Stimulated activated CD4-positive, alpha-beta T cell treated with anti-CD3 and anti-CD28 coated beads, Interleukin-1b, Interleukin-23, amount 100 ng/mL, for 1 hour (primary cell): Measurements from ENCODE around the gene SERPINA4.

ENCODE experiments used
- DNase-seq, 2 donors: peaks; one replicate each; pipeline ENCODE4 v3.0.0-alpha.2; 2020; ENCODE audit warnings: low read depth in 2 of 2

The SERPINA4 gene, protein sequence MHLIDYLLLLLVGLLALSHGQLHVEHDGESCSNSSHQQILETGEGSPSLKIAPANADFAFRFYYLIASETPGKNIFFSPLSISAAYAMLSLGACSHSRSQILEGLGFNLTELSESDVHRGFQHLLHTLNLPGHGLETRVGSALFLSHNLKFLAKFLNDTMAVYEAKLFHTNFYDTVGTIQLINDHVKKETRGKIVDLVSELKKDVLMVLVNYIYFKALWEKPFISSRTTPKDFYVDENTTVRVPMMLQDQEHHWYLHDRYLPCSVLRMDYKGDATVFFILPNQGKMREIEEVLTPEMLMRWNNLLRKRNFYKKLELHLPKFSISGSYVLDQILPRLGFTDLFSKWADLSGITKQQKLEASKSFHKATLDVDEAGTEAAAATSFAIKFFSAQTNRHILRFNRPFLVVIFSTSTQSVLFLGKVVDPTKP

DNA sequence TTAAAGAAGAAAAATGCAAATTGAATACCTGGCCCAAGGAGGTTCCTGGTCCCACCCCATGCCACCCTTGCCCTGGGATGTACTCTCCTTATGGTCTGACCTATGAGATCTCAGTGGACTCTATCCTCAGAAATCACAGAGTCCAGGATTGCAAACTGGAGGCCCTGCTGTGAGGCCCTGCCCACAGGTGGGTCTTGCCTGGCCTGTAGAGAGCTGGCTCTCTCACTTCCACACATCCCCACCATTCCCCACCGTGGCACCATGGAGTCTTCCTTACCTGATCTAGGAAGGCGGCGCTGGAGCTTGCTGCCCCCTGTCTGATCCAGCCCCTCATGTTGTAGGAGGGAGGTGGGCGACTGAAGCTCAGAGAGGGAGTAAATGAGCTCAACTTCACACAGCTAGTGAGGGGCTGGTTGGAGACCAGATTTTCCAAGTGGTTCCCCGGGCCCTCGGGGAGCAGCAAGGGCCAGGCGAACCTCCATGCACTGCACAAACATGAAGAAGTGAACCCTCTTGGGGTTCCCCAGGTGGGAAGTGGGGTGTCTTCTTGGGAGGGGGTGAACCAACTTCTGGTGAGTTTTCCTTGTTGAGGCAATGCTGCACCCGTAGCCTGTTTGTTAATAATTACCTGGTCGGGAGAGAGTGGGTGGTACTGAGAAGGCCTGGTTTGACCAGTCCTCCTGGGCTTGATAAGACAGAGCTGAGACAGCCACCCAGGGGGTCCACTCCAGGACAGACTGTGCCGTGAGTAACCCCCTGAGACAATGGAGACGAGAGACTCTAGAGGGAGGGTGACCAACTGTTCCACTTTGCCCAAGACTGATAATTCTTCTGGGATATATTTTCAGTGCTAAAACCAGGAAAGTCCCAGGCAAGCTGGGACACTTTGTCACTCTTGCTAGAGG, at the start of gene SERPINA4:
Gene SERPINA4 (plus strand): TSS at position 692 of the 905 bp plus-strand sequence. CDS start 2,041 bp downstream, outside the sequence.
- DNase-seq: no peak

DNA sequence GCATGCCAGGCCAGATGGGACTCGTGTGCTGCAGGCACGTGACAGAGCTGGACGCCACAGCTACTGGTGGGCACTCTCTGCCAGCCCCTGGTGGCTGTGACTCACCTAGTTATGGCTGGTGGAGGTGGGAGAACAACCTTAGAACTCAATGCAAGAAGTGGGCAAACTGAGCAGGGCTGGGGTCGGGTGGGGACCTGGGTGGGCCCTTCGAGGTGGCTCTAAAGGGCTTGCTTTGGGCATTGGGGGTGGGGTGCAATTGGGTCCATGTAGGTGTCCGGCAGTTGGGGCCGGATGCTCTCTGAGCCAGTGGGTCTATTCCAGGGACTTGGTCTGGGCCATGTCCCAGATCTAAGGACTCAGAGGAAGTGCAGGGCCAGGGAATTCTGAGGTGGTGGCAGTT, 46.9 kb upstream of the SERPINA4 start:
- DNase-seq: no peak

DNA sequence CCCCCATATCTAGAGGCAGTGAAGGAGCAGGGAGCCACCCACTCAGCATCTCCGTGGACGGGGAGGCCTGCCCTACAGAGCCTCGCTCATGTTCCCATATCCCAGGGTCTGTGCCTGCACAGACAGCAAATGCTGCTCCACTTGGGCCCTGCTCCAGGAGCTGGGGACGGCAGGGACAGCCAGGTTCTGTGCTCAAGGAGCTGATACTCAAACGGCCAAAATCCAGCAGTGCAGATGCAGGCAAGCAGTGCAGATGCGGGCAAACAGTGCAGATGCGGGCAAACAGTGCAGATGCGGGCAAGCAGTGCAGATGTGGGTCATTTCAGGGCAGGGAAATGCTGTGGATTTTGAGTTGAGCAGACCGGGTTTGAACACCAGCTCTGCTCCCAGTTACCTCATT, 45.8 kb upstream of the SERPINA4 start:
- DNase-seq: no peak

- no peak for DNase-seq
These were observed 45.4 kb upstream of the SERPINA4 start for GRCh38 chr14:94515856-94516255.

DNA sequence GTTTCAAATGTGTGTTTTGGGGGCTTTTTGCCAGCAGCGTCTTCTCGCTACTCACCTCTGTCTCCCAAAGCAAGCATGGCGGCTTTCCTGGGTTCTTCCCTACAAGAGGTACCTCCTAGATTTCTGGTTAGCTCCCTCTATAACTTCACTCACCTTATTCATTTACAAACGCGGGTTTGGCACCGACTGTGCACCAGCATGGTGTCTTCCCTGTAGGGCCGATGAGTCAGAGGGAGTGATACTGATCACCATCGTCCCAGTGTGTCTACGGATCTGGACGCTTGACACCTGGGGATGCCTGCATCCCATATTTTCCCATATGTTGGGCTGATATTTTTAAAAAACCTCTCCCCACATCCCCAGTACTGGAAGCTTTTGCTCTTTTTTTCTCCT, 44.0 kb upstream of the SERPINA4 start:
- no peak for DNase-seq

GRCh38 chr14:94517641-94518257, 43.5 kb upstream of the SERPINA4 start:
- no peak for DNase-seq

GRCh38 chr14:94521375-94522114, 39.7 kb upstream of the SERPINA4 start:
- DNase-seq: no peak

GRCh38 chr14:94522115-94522724, 39.0 kb upstream of the SERPINA4 start:
- no peak for DNase-seq

GRCh38 chr14:94523265-94523664, 38.0 kb upstream of the SERPINA4 start:
- no peak for DNase-seq

DNA sequence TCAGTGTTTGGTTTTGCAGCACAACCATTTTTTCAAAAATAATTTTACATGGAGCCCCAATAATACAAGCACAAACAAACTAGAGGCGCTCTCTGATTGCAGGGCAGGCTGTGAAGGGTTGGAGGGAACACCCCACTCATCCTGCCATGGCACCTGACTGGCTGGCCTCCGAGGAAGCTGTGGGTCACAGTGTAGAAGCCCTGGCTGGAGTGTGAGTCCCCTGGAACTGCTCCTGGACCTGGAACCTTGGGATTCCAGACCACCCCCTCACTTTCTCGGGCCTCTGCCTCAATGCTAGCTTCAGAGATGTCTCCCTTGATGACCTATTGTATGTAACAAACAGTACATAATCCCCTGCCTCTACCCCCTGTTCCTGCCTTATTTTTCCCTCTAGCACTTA, 37.1 kb upstream of the SERPINA4 start:
- DNase-seq: no peak

- DNase-seq: no peak
These were observed 30.1 kb upstream of the SERPINA4 start for GRCh38 chr14:94531187-94531586.

DNA sequence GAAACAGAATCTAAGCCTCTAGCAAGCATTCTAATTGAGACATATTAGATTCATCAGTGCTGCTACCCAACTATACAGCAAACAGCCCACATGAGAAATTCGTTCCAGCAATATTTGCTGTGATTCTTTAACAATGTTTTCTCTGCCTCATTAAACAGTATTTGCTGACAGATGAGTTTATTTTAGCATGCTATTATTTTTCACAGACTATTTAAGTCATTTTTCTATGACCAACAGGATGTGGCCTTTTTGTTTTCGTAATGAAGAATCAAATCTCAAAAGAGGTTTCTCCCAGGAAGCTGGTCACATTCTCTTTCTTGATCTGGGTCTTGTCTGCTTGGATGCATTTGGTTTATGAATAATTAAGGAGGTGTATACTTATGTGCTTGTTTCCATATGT, 28.8 kb upstream of the SERPINA4 start:
- DNase-seq: no peak

- no peak for DNase-seq
These were observed 25.7 kb upstream of the SERPINA4 start for GRCh38 chr14:94535506-94535905.

GRCh38 chr14:94536836-94537235, 24.4 kb upstream of the SERPINA4 start:
- DNase-seq: no peak

DNA sequence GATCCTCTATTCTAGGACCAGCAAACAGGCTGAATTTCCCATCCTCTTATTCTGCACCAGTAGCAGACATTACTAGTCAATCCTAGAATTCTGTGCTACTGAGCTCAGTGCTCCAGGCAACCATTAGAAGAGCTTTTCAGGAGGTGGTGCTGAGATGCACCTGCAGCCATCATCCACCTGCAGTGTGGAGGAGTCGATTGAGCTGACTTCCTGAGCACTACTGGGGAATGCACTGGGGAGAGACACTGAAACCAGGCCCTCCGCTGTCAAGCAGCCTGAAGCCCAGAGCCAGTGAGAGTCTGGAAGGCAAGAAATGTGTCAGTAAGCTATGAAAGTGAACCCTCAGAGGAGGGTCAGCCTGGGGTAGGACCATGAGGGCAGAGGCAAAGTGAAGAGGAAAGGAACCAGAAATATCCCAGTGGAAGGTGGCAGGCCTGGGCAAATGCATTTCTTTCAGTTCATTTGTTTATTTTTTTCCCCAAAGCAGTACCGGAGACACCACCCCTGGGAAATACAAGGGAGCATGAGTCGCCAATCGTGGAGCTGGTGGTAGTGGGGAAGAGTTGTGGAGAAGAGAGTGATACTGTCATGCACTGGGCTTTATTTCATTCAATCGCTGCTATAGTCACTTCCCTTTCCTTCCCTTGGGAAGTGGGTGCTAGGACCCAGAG, 23.0 kb upstream of the SERPINA4 start:
- no peak for DNase-seq

- no peak for DNase-seq
These were observed 22.1 kb upstream of the SERPINA4 start for GRCh38 chr14:94539181-94539580.

DNA sequence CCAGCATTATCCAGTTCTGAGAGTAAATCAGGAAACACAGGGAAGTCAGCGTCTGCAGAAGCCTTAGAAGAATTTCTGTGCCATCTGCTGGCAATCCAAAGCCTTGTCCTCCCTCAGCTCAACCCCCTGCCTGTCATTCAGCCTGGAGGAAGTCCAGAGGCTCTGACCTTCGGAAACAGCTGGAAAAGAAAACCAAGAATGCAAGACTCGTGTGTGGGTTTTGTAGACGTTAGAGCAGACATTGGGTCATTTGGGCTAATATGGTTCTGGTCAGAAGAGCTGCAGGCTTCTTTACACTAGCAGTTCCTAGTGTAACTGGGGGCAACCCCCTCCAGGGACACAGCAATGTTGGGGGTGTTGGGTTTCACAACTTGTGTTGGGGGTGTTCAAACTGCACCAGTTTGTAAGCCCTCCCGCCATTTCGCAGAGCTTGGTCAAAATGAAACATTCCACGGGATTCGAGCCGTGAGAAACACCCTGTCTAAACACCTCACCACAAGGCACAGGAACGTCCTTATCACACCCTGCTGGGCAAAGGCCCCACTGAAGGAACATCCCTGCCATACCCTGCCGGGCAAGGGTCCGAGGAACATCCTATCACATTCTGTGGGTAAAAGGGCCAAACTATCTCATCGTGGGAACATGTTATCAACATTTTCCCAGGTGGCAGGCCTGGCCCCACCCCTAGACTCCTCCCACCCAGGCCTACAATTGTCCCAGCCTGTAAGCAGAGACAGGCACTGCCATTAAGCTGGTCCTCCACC, 21.0 kb upstream of the SERPINA4 start:
- DNase-seq: no peak

- no peak for DNase-seq
These were observed 19.8 kb upstream of the SERPINA4 start for GRCh38 chr14:94541234-94541975.
